ENCODE measurements around the gene PITRM1. TPM values are rescaled to one million over a fixed set of nuclear protein-coding genes. Genes with fewer than 3 reads are reported as not detected.

PITRM1 gene
- total RNA-seq, 1 donor from 2014 or later: 47.6 TPM

GRCh38 chr10:3185386-3185785 lies 12.8 kb upstream of the PITRM1 start:
- Mint-ChIP-seq H3K9me3 (ENCODE audit: low read depth) (no peaks in the 10 kb centered on the region), H3K27ac (no peak overlapping the region), H3K36me3 (ENCODE audit: insufficient read depth) (no peaks in the 10 kb centered on the region), H3K4me1 (ENCODE audit: low read depth) (no peaks in the 10 kb centered on the region), H3K27me3 (peaks cover 7% of the 10 kb centered on the region), H3K4me3 (ENCODE audit: low read depth) (no peak overlapping the region)
- DNase-seq (ENCODE audit: low spot score, unreplicated experiment): no peak
- TF ChIP-seq, protein P1, sequence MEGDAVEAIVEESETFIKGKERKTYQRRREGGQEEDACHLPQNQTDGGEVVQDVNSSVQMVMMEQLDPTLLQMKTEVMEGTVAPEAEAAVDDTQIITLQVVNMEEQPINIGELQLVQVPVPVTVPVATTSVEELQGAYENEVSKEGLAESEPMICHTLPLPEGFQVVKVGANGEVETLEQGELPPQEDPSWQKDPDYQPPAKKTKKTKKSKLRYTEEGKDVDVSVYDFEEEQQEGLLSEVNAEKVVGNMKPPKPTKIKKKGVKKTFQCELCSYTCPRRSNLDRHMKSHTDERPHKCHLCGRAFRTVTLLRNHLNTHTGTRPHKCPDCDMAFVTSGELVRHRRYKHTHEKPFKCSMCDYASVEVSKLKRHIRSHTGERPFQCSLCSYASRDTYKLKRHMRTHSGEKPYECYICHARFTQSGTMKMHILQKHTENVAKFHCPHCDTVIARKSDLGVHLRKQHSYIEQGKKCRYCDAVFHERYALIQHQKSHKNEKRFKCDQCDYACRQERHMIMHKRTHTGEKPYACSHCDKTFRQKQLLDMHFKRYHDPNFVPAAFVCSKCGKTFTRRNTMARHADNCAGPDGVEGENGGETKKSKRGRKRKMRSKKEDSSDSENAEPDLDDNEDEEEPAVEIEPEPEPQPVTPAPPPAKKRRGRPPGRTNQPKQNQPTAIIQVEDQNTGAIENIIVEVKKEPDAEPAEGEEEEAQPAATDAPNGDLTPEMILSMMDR (IDR thresholded peaks at IDR 0.05; ENCODE audit: unreplicated experiment): no peak

- H3K27ac Mint-ChIP-seq: no peak overlapping the region
- DNase-seq (ENCODE audit: low spot score, unreplicated experiment): no peak
- H3K27me3 Mint-ChIP-seq: peaks cover 7% of the 10 kb centered on the region
- no peaks in the 10 kb centered on the region for H3K36me3 Mint-ChIP-seq (ENCODE audit: insufficient read depth)
- H3K4me3 Mint-ChIP-seq (ENCODE audit: low read depth): no peak overlapping the region
- peaks cover 2% of the 10 kb centered on the region for H3K4me1 Mint-ChIP-seq (ENCODE audit: low read depth)
- H3K9me3 Mint-ChIP-seq (ENCODE audit: low read depth): peaks cover 3% of the 10 kb centered on the region
- TF ChIP-seq, protein P1 (IDR thresholded peaks at IDR 0.05; ENCODE audit: unreplicated experiment): no peak
Measured at GRCh38 chr10:3180355-3181025, 7.9 kb upstream of the PITRM1 start.

GRCh38 chr10:3179174-3179573 lies 6.6 kb upstream of the PITRM1 start:
- Mint-ChIP-seq H3K27ac (no peak overlapping the region), H3K4me3 (ENCODE audit: low read depth) (no peak overlapping the region), H3K4me1 (ENCODE audit: low read depth) (peaks cover 2% of the 10 kb centered on the region), H3K27me3 (peaks cover 7% of the 10 kb centered on the region), H3K36me3 (ENCODE audit: insufficient read depth) (no peaks in the 10 kb centered on the region), H3K9me3 (ENCODE audit: low read depth) (peaks cover 3% of the 10 kb centered on the region)
- DNase-seq (ENCODE audit: low spot score, unreplicated experiment): no peak
- TF ChIP-seq, protein P1 (IDR thresholded peaks at IDR 0.05; ENCODE audit: unreplicated experiment): no peak

DNA sequence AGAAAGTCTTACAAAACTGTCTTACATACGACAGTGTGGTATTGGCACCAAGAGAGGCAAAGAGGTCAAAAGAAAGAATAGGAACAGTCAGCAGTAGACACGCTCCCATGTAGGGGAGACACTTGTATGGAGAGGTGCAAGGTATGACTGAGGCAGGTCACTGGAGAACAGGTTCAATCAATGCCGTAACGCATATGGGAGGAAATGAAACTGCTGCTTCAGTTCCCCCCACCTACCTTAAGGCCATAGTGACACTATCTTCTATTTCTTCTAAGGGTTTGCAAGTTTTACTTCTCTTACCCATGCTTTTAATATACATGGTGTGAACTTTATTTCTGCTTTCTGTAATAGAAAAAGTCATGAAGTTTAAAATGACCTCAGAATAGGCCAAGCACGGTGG lies 5.5 kb upstream of the PITRM1 start:
- Mint-ChIP-seq H3K9me3 (ENCODE audit: low read depth) (peaks cover 3% of the 10 kb centered on the region), H3K36me3 (ENCODE audit: insufficient read depth) (no peaks in the 10 kb centered on the region), H3K4me1 (ENCODE audit: low read depth) (peaks cover 2% of the 10 kb centered on the region), H3K27me3 (peaks cover 7% of the 10 kb centered on the region), H3K27ac (no peak overlapping the region), H3K4me3 (ENCODE audit: low read depth) (no peak overlapping the region)
- TF ChIP-seq, protein P1 (IDR thresholded peaks at IDR 0.05; ENCODE audit: unreplicated experiment): no peak
- DNase-seq (ENCODE audit: low spot score, unreplicated experiment): no peak

- Mint-ChIP-seq H3K9me3 (ENCODE audit: low read depth) (peaks cover 3% of the 10 kb centered on the region), H3K27me3 (no peaks in the 10 kb centered on the region), H3K4me1 (ENCODE audit: low read depth) (peaks cover 3% of the 10 kb centered on the region), H3K4me3 (ENCODE audit: low read depth) (peak overlapping the region; percentile 88), H3K27ac (peak overlapping the region; percentile 90), H3K36me3 (ENCODE audit: insufficient read depth) (peaks cover 5% of the 10 kb centered on the region)
- TF ChIP-seq, protein P1 (IDR thresholded peaks at IDR 0.05; ENCODE audit: unreplicated experiment): no peak
- no peak for DNase-seq (ENCODE audit: low spot score, unreplicated experiment)
Measured at GRCh38 chr10:3173171-3173878, 743 bp upstream of the PITRM1 start.
